GM21423 (cell line): ENCODE data around the gene AFAP1.
"Not testable (repeated sequence)": the region's sequence is repeated elsewhere in the genome, so short reads cannot be mapped to it uniquely, and the experiment has no call there.

ENCODE experiments used
- ATAC-seq: cut with Tn5 transposase; IDR thresholded peaks from one replicate; pipeline ENCODE4 v1.9.1; 2021; ENCODE audit warnings: mild to moderate bottlenecking, moderate library complexity; ENCODE audit not compliant: unreplicated experiment

AFAP1 gene

DNA sequence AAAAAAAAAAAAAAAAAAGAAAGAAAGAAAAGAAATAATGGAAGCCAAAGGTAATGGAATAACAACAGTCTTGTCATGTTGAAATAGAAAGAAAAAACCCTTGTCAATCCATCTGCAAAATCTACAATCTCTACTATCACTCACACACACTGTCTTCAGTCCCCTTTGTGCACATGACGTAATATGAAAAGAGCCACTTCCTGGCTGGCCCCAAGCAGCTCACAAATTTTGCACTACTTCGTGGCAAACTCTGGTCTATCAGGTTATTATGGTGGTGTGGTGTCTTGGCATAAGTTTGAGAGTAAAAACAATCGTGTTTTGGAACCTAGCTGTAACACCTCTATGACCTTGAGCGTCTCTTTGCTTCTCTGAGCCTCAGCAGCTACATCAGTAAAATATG is 8.3 kb upstream of the AFAP1 start:
- ATAC-seq: no peak

DNA sequence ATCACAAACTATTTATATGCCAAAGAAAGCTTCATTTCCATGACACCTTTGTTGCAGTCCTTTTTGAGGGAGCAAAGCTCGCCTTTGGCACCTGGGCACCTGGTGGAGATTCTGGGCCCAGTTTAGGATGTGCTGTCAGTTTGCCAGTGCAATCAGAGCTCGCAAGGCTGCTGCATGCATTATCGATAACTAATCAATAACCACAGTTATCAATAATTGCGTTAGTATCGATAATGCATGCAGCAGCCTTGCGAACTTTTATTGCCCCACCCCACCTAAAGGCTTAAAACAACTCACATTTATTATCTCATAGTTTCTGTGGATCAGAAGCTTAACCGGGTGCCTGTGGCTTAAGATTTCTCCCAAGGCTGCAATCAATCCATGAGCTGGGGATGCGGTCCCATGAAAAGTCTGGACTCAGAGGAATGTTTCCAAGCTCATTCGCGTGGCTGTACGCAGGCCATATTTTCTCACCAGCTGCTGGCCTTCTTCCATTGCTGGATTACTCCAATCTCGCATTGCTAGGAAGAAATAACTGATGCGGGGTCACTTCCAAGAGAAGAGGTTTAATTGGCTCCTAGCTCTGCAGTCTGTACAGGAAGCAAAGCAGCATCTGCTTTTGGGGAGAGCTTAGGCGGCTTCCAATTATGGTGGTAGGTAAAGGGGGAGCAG is 6.2 kb upstream of the AFAP1 start:
- no peak for ATAC-seq

DNA sequence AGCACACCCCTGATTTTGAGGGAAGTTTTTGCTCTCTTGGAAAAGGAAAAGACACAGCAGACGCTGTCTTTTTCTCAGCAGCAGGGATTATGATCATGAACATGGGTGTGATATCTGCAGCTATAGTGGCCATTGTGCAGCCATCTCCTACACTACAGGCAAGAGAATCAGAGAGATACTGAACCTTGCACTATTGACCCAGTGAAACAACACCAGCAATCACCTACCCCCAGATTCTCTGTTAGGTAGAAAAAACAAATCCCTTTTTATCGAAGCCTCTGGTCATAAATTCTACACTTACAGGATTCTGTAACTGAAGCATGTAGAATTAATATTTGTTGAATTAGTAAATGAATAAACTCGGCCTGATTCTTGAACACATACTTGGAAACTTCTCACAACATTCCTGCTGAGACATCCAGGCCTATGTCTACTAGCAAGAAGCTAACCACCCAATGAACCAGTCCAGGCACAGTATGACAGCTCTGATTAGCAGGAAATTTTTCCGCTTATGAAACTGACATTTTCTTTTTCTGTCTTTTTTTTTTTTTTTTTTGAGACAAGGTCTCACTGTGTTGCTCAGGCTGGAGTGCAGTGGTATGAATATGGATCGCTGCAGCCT is 5.0 kb upstream of the AFAP1 start:
- ATAC-seq: no peak

DNA sequence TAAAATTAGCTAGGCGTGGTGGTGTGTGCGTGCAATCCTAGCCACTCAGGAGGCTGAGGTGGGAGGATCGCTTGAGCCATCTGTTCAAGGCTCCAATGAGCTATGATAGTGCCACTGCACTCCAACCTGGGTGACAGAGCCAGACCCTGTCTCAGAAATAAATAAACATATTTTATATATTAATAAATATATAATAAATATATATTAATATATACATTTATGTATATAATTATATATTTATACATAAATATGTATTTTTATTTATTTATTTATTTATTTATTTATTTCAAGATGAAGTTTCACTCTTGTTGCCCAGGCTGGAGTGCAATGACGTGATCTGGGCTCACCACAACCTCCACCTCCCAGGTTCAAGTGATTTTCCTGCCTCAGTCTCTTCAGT is 4.0 kb upstream of the AFAP1 start:
- not testable (repeated sequence) for ATAC-seq

DNA sequence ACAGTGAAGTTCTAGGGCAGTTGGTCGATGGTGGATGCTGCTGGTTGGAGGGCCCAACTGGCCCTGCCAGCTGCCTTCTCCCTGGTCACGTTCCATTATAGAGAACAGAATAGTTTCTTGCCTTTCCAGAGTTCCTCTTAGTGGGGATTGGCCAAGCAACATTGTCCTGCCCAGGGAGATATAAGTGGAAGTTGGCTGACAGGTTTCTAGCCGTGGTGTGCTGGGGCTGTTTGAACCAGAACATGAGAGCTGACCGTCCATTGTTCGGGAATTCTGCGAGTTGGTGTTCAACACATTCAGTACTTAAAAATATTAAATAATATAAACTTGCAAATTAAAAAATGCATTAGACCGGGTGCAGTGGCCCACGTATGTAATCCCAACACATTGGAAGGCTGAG is 3.5 kb upstream of the AFAP1 start:
- no peak for ATAC-seq

DNA sequence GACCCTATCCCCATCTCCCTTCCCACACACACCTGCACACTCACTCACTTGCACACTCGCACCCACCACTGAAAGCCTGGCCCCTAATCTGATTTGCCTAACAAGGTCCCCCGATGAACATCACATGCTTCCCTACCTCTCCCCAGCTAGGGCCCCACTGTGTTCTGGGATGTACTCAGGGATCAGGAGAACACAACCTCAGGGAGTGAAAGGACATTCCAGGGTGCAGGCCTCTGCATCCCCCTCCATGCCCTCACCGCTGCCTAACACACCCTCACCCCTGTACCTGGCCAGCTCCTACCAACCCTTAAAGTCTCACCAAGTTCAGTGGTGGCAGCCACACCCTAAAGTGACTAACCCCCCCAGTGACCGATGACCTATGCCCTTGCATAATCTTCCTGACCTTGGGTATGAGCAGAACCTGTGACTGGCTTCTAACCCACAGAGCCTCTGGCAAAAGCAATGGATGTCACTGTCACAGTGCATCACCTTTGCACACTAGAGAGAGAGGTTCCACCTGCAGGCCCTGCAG is 2.4 kb upstream of the AFAP1 start:
- ATAC-seq: no peak

DNA sequence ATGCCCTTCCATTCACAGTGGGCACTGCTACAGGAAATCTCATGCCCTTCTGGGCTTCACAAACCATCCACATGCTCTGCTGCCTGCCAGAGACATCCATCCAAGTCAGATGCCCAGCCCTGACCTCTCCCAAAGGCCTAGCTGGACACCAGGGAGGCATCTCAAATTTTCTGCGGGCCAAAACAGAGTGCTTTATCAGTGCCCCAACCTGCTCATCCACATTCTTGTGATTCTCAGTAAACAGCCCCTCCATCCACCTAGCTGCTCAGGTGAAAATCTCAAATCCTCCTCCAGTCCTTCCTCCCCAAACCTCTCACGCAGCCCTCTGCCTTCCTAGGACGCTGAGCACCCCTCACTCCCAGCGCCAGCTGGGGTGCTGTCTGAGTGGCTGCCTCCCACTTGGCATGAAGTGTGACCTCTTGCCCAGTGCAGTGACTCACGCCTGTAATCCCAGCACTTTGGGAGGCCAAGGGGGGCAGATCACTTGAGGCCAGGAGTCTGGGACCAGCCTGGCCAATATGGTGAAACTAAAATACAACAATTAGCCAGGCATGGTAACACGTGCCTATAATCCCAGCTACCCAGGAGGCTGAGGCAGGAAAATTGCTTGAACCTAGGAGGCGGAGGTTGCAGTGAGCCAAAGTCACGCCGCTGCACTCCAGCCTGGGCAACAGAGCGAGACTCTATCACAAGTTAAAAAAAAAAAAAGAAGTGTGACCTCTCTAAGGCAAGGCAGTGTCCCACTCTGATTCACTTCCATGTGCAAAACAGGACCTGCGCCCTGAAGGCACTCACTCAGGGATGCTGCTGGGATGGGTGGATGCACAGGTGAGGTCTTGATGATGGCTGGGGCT is 1.7 kb upstream of the AFAP1 start:
- ATAC-seq: no peak

DNA sequence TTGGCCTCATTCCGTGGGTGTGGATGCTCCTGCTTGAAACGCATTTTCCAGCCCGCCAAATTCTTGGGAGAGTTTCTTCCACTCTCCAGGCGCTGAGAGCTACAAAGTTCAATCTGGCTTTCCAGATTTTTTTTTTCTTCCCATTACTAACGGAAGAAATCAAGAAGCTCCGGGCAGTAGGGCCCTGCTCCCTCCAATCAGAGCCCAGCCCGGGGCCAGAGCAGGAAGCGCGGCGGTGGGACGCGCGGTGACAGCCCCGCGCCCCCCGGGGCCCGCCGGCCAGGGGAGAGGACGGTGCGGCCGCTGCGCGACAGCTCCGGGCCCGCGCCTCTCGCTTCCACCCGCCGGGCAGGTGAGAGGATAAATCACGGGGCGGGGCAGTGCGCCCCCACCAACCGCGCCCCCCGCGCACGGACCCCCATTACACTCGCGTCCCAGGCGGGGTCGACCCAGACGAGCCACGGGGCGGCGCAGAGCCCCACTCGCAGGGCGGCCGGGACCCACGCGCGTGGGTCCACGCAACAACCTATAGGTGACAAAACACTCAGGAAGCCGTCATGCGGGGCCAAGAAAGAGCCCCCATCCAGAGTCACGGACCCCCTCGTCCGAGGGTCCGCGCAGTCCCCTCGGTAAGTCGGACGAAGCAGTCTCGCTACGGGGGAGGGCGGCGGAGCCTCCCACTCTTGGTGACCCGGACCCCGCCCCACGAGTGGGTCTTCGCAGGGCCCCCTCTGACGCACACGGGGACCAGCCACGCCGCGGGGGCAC is 868 bp downstream of the AFAP1 start:
- ATAC-seq: no peak

DNA sequence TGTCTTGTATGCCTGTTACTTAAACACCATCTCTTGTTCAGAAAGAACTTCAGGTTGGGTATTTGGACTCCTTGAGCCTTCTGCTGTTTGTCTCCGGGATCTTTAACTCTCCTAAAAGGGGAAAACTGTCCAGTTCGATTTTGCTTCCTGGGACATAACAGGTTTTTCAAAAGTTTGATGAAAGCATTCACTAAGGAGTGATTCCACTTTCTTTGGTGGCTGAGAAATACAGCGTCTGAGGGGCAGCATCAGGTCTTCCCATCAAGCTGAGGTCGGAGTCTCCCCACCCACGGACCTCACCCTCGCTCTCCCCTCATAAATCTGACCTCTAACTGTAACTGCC is 1.4 kb downstream of the AFAP1 start:
- no peak for ATAC-seq

DNA sequence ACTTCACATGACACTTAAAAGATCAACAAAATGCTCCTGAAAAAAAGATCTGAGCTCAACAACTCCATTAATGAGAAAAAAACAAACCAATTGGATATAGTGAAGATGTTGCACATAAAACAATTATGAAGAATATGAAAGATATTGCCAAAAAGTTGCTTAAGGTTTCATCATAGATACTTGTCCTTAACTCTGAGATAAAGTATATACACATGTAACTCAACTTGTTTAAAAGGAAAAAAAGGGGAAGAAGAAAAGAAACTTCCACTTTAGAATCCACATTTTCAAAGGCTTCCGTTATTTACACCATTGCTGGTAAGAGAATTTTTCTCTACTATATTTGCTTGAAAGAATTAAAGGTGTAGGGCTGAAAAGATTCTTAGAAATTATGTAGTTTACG is 2.7 kb downstream of the AFAP1 start:
- no peak for ATAC-seq

DNA sequence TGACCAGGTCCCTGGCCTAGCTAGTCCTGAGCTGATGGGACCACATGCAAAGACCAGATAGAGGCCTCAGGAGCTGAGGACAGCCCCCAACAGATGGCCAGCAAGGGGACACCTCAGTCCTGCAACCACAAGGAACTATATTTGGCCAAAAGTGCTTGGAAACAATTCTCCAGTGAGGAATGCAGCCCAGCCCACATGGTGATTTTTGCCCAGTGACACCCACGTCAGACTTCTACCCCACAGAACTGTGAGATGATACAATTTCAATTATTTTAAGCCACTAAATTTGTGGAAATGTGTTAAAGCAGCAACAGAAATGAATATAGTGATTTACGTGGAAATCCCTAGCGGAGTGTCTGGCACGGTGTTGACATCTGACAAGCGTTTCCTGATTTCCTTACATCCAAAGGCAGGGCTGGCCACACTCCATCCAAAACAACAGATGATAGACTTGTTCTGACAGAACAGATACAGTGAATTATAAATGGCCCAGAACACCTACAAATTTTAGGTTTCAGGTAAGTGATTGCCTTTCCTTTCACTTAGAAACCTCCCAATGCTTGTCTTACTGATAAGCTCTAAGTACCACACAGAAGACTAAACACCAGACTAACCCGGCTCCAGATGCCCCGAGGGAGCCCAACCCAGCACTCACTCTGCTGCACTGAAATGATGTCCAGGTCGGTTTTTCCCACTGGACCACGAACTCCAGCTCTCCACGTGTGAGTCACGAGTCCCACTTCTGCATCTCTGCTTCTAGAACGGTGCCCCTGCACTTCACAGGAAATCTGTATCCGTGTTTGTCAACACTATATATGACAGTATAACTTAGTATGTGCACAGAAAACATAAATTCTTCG is 5.8 kb downstream of the AFAP1 start:
- no peak for ATAC-seq

DNA sequence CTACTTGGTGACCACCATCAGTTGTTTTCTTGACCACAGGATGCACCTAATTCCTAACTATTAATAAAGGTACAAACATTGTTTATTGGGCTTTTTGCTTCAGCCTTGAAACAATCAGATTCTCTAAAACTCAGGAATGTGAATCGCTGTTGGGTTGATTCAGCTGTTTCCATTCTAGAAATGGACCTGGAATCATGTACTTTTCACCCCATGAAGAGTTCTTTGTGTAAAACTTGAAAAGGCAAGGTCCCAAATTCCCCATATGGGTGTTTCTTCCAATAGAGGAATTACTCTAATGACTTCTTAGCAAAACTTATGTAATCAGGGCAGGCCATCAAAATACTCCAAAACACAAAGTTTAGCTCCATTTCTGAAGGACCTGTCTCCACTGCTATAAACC is 7.4 kb downstream of the AFAP1 start:
- ATAC-seq: no peak

DNA sequence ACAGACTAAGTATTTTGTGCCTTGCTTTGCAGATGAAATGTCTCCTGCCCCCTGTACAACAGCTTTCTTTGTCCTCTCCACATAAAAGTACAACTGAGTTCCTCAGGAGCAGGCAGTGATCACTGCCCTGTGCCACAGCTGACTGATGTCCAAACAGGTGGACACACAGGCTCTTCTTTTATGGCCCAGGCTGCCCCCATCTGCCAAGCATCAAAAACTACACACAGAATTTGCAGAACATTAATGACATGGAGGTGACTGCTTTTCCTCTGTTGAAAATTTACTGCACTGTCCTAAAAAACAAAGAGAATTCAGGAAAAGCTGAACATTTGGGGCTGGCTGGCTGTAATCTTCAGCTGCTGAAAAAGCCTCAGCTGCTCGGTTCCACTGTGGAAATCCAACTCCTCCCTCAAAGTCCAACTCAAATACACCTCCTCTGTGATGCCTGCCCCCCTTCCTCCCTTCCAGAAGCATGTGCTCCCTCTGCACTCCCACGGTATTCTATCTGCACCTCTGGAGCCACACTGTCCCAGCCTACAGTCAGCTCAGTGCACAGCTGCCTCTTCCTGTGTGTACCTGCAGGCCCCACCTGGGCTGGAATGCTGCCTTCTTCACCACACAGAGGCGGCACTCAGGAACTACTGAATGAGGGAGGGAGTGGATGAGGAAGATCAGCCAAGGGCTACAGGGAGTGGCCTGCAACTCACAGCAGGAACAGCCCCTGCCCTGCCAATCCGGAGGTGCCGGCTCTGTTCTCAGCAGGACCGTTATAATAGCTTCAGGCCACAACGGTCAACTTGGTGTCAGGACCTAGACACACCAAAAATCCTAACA is 10.3 kb downstream of the AFAP1 start:
- ATAC-seq: no peak

DNA sequence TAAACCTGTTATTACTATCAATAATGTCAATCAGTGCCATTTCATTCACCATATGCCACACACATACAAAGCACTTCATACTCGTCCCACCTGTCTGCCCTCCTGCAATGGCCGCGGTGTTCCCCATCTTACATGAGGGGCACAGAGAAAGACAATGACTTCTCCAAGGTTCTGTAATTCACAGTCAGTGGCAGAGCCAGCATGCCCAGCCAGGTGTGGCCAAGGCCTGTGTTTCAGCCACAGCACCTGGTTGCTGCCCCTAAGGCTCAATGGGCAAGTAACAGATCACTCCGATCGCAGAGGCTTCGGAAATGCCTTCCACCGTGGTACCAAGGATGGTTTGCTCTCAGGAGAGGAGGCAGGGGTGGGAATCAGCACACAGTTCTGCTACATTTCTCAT is 10.9 kb downstream of the AFAP1 start:
- no peak for ATAC-seq

DNA sequence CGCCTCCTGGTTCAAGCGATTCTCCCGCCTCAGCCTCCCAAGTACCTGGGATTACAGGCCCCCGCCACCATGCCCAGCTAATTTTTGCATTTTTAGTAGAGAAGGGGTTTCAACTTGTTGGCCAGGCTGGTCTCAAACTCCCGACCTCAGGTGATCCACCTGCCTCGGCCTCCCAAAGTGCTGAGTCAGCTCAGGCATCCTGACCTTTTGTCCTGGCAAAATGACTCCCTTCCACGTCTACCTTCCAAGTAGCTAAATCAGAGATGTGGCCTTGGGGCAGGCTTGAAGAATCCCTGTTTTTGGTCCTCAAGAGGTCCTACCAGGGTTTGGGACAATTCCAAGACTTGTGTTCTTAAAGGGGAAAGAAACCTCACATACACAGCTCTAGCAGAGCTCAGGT is 12.8 kb downstream of the AFAP1 start:
- no peak for ATAC-seq

DNA sequence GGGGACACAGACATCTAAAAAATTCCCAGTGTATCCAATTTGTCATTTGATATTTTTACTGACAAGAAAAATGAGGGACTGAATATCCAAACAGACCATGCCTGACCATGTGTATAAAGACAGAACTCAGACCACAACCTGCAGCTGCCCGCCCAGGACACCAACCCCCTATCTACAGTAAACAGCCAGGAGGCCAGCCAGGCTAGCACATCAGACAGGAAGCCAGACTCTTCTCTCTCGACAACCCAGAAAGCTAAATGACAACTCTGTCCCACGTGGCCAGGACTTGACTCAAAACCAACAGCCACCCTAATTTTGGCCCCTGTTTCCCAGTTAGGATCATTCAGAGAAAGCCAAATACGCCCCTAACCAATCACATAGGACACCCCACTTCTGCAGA is 15.1 kb downstream of the AFAP1 start:
- no peak for ATAC-seq

DNA sequence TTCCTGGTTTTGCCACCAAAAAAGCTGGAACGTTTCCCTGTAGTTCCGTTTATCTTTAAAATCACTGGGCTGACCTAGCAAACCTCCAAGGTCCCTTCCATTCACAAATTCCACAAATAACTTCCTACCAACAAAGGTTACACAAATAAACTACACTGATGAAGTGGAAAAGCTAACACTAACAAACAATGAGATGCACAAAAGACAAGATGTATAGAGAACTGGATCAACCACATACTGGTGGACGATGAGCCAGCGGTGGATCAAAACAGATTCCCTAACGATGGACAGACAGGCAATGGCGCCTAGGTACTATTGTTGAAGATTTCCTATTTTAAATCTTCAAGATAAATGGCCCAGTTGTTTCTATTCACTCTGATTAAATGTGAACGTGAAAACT is 15.5 kb downstream of the AFAP1 start:
- ATAC-seq: no peak

DNA sequence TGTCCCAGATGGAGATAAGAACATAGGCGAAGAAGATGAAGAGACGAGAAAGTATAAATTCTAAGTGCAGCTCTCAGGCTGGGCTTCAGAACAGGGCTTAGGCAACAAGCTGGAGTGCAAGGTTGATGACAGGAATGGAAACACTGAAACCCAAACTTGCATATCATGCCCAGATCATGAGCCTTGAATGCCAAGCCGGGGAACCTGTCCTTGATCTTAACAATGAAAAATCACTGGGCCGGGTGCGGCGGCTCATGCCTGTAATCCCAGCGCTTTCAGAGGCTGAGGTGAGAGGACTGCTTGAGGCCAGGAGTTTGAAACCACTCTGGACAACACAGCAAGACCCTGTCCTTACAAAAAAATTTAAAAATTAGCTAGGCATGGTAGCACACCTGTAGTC is 17.2 kb downstream of the AFAP1 start:
- ATAC-seq: no peak

DNA sequence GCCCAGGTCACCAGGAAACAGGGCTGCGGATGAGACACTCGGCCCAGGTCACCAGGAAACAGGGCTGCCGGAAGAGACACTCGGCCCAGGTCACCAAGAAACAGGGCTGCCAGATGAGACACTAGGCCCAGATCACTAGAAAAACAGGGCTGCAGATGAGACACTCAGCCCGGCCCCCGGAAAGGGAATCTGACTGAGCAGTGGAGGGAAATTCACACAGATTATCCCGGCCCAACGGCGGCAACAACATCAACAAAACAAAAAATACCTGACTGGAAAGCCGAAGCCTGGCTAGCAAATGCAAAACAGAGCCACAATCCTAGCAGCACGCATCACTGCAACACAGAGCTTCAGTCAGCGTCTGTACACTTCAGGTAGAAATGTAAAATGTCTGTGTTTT is 20.7 kb downstream of the AFAP1 start:
- no peak for ATAC-seq
